HG02973 (cell line): ENCODE measurements around the gene EPAS1.

Source experiments
- ATAC-seq: cut with Tn5 transposase; IDR thresholded peaks from one replicate; pipeline ENCODE4 v1.9.1; 2021; ENCODE audit warnings: moderate library complexity; ENCODE audit not compliant: unreplicated experiment

The EPAS1 gene

DNA sequence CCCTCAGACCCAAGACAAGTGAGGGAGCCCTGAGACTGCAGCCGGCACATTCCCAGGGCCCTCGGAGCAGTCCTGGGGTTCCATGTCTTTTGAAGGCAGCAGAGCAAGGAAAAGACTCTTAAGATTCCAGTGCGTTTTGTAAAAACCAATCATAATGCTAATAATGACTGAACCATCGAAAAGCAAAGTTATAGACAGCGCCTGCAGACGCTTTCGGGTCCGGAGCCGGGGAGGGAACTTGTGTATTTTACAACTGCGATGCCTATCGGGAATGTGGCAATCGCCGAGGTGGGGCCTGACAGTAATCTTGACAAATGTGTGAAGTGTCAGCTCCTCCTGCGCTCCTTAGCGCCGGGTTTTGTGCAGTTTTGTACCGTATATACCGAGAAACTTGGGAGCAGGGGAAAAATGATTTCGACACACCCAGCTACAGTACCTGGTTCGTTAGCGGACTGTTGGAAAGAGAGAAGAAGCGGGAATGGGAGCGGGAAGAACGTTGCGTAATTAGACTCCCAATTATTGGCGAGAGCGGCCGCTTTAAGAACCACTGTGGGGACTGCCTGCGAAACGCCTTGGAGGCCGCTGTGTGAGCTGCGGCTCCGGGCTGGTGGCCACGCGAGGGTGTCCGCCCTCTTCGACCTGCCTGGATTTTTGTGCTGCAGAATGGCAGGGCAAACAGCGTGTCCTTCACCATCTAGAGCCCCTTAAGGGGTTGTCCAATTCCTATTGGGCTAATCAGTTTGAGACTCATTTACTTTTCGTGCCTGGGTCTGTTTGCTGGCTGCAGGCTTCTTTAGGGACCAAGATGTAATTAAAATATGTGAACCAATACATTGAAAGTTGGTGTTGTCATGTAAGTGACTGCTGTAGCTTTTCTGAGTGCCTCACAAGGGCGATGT, 2.4 kb downstream of the EPAS1 start:
- no peak for ATAC-seq

- ATAC-seq, result no peak
Measured at GRCh38 chr2:46300406-46300832, 3.2 kb downstream of the EPAS1 start.

DNA sequence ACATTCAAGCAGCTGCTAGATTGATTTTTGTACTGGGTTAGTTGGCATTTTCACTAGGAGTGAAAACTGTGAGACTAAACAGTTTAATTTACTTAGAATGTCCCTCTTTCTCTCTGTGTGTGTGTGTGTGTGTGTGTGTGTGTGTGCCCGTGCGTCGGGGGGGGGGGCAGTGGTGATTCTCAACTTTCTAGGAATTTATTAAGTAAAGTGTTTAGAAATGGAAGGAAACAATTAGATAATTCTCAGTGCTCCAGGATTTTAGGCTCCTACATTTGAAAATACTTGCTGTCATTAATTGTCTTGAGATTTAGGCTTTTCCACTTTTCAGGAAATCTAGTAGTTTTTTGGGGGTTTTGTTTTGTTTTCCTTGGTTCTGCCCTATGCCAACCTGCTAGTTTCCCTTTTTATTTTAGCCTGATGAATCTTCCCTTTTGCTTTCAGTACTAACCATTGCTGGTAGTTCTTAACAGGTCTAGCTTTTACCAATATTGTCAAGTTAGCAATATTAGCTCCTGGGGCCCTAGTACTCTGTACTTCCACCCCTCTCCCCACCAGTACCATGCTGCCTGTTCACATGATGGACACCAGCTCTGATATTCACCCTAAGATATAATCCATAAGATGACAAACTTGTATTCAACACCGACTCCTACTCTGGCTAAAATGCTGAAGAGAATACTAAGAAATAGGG, 4.9 kb downstream of the EPAS1 start:
- ATAC-seq, result no peak

DNA sequence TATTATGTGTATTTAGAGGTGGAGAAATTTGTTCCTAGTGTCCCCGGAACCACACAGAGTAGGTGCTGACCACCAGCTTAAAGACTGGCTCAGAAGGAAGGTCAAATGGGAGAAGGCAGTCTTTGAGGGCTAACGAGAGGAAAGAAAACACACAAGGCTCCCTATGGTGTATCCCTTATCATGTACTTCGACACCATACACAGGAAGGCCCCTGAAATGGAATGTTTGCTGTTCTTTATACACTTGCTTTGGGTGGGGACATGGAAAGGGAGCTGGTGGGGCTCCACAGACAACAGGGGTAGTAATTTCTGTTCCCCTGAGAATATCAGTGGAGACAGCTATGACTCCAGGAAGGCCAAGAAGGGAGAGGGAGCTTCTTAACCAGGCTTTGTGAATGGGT, 6.0 kb downstream of the EPAS1 start:
- no peak for ATAC-seq

- ATAC-seq, result no peak
Measured at GRCh38 chr2:46303822-46304221, 6.6 kb downstream of the EPAS1 start.

DNA sequence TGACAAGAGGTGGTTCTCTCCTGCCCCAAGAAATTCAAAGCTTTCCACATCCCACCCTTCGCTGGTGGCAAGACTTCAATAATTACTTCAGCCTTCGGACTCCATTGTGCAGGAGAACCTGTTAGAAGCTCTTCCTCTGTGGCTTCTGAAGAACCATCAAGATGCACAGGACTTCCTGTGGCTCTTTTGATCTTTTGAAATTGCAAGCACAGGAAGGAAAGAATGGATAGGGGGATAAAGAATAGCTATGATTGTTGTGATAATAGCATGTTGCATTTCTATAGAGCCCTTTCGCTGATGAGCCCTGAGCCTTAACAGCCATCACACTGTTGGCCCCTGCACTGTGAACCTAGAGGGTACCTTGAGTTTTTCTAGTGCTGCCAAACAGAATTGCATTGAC, 7.4 kb downstream of the EPAS1 start:
- no peak for ATAC-seq

DNA sequence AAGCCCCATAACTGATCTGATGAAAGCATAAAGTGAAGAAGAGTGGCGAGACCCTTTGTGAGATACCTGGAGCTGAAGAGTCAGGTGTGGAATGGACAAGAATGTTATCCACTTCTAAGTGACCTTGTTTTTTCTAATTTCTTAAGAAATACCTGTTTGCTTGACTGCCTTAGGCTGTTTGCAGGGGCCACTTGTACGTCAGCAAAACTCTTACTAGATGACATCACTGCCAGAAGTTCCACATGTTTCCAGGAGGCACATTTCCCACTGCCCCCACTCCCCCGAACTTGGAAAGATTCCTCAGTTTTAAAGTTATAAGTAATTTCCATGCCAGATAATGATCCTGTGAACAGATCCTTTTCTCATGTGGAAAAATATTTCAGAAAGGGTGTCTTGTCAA, 8.0 kb downstream of the EPAS1 start:
- no peak for ATAC-seq

GRCh38 chr2:46305767-46306166, 8.6 kb downstream of the EPAS1 start:
- no peak for ATAC-seq

GRCh38 chr2:46306330-46306751, 9.1 kb downstream of the EPAS1 start:
- no peak for ATAC-seq

- no peak for ATAC-seq
Measured at GRCh38 chr2:46306988-46307655, 9.9 kb downstream of the EPAS1 start.

DNA sequence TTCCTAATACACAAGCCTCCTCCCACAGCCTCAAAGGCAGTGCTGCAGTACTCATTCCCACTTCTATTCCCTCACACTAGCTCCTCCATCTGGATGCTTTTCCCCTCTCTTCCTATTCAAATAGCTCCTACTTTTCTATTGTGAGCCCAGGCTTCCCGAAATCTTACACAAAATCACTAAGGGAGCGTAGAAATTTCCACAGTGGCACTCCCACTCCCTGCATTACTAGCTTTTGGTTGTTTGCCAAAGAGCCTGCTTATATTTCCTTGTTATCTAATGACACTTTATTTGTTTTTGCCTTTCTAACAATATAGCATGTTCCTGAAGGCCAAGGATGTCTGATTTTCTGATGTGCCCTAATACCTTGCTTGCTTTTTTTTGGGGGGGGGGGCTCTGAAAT, 10.9 kb downstream of the EPAS1 start:
- no peak for ATAC-seq

DNA sequence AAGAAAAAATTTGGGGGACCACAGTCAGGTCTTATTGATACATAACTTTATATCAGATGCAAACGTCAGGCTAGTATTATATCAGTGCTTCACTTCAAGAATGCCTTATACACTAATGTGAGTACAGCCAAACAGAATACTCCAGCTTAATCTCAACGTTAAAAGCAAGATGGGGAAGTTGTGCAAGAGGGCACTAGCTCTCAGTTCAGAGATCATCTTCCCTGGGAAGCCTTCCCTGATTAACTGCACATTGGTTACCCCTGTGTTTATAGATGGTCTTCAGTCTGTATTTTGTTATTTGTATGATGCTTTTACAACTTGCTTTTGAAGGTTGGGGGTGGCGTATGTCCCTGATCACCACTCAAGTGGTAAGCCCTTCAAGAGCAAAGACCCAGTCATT, 11.4 kb downstream of the EPAS1 start:
- ATAC-seq, result no peak

DNA sequence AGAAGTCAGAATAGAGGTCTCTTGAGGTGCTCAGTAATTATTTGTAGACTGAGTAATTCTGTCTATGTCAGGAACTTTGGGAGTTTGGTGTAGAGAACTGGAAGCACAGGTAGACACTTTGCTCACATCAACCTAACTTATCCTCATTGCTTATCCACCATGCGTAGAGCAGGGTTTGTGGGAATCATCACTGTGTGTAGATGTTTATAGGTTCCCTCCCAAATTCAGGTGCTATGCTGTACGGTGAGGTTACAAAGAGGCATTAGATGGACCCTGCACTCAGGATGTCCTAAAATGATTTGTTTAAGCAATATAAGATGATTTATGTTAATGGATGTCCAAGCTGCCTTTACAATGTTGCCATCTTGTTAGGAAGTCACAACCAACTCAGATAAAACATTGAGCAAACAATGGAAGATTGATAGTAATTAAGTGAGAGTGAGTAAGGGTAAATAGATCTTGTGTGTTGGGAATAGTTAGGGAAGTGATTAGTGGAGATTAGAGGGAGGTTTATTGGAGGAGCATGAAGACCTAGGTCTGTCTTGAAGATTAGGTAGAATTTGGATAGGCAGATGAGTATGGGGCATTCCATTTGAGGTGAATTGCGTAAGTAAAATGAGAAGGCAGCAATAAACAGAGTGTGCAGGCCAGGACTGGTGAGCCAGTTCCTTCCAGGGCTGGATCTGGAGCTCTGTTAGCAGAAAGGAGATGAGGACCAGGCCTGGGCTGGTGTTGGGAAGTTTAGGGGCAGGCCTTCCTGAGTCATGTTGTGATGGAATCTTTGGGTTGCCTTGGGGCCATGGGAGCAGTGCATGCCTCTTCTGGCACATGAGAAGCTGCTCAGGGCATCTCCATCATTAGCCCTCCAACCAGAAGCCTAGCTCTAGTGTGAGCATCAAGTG, 12.1 kb downstream of the EPAS1 start:
- ATAC-seq, result no peak

DNA sequence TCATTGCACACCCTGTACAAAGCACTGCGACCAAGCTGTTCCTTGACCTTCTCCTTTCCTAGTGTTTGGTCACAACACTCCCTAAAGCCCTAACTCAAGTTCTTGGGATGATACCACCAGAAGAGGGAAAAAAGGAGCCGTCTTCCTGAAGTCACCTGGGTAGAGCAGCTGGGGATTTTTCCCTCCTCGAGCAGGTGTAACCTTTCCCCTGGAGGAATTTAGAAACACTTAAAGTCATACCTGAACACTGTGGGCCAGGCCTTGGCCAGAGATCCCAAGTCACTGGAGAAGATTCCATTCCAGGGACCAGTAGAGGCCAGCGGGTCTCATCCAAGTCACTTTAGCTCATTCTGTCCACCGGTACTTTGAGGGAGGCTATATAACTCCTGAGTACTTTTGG, 13.2 kb downstream of the EPAS1 start:
- ATAC-seq, result no peak

DNA sequence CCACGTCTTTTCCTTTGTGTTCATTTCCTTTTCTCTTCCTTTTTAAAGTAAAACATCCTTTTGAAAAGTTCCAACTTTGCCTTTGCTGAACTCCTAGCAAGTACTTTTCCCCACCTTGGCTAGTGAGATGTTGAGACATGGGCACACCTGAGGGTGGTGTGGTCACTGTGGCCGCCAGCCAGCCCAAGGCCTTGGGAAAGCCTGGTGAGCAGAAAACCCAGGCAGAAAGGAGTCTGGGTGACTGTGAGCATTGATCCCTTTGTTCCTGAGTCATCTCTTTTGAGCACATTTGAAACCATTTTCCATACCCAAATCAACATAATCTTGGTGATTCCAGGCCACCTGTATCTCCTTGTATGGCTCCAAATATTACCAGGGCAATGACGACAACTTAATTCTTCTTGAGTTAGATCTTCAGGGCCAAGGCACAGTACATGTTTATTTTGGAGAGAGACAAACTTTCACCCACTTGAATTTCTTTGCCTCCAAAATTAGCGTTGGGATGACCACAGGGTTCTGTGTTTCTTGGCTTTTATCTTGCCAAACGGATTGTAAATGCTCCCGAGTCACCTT, 14.5 kb downstream of the EPAS1 start:
- ATAC-seq, result no peak

DNA sequence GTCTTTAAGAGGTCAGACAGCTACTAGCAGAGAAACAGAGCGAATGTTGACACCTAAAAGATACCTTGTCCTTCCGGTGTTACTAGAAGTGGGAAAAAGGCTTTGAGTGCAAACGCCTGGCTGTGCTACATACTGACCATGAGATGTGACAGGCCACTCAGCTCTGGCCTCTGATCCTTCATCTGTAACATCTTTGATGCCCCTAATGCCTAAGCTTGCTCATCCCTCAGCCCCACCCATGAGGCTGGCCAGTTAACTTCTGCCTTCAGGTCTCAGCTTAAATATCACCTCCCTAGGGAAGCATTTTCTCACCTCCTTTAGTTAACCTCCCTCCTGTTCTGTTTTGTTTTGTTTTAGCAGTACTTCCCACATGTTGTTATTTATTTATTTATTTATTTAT, 15.9 kb downstream of the EPAS1 start:
- ATAC-seq, result no peak

- no peak for ATAC-seq
Measured at GRCh38 chr2:46314065-46314835, 17.0 kb downstream of the EPAS1 start.

GRCh38 chr2:46315103-46315890, 18.1 kb downstream of the EPAS1 start:
- ATAC-seq, result no peak

GRCh38 chr2:46317094-46317486, 19.9 kb downstream of the EPAS1 start:
- ATAC-seq, result no peak
